GM08714 (cell line): ENCODE measurements around the gene TENT5A.
"Not testable (repeated sequence)": the region's sequence is repeated elsewhere in the genome, so short reads cannot be mapped to it uniquely, and the experiment has no call there.

ENCODE experiments used
- H3K4me3 ChIP-seq: fragments of 200-500 bp; sonication (Bioruptor generic); 2 replicates; pipeline ENCODE4 v1.5.1; 2014; ENCODE audit warnings: mild to moderate bottlenecking, low read length, inconsistent platforms
- ZNF274 ChIP-seq: IDR thresholded peaks from 2 replicates; pipeline ENCODE4 v1.6.1; 2012; ENCODE audit warnings: mild to moderate bottlenecking, low read depth, low read length

TENT5A gene

GRCh38 chr6:81749707-81750106 is 2.8 kb downstream of the TENT5A start:
- TF ChIP-seq ZNF274, result no peak
- H3K4me3 ChIP-seq, result peak overlapping the region; percentile 20; the same call in 1 of the 2 replicates

GRCh38 chr6:81748994-81749393 is 3.5 kb downstream of the TENT5A start:
- no peak for TF ChIP-seq ZNF274
- H3K4me3 ChIP-seq, result no peak overlapping the region

- no peak for TF ChIP-seq ZNF274
- H3K4me3 ChIP-seq, result no peak overlapping the region
Measured at GRCh38 chr6:81747327-81747726, 5.2 kb downstream of the TENT5A start.

- TF ChIP-seq ZNF274, result no peak
- H3K4me3 ChIP-seq, result no peak overlapping the region
Measured at GRCh38 chr6:81744131-81744530, 8.3 kb downstream of the TENT5A start.

- H3K4me3 ChIP-seq, result no peak overlapping the region
- TF ChIP-seq ZNF274, result no peak
Measured at GRCh38 chr6:81743649-81744048, 8.8 kb downstream of the TENT5A start.

GRCh38 chr6:81741689-81742088 is 10.8 kb downstream of the TENT5A start:
- no peak for TF ChIP-seq ZNF274
- H3K4me3 ChIP-seq, result no peak overlapping the region

- not testable (repeated sequence) for H3K4me3 ChIP-seq
Measured at GRCh38 chr6:81740591-81740990, 11.9 kb downstream of the TENT5A start.

GRCh38 chr6:81739230-81740195 is 13.0 kb downstream of the TENT5A start:
- no peak for TF ChIP-seq ZNF274
- H3K4me3 ChIP-seq, result no peak overlapping the region

GRCh38 chr6:81736428-81736827 is 16.1 kb downstream of the TENT5A start:
- no peak for TF ChIP-seq ZNF274
- no peak overlapping the region for H3K4me3 ChIP-seq

- TF ChIP-seq ZNF274, result no peak
- no peak overlapping the region for H3K4me3 ChIP-seq
Measured at GRCh38 chr6:81735756-81736380, 16.6 kb downstream of the TENT5A start.

GRCh38 chr6:81734500-81735150 is 17.9 kb downstream of the TENT5A start:
- no peak overlapping the region for H3K4me3 ChIP-seq
- TF ChIP-seq ZNF274, result no peak

- no peak for TF ChIP-seq ZNF274
- no peak overlapping the region for H3K4me3 ChIP-seq
Measured at GRCh38 chr6:81734081-81734480, 18.4 kb downstream of the TENT5A start.

- H3K4me3 ChIP-seq, result no peak overlapping the region
- TF ChIP-seq ZNF274, result no peak
Measured at GRCh38 chr6:81731814-81732213, 20.7 kb downstream of the TENT5A start.

GRCh38 chr6:81727876-81728517 is 24.5 kb downstream of the TENT5A start:
- no peak overlapping the region for H3K4me3 ChIP-seq
- TF ChIP-seq ZNF274, result no peak
